CD4-positive, alpha-beta T cell (primary cell): Measurements from ENCODE around the gene MUC7. TPM values are rescaled to one million over a fixed set of nuclear protein-coding genes. Genes with fewer than 3 reads are reported as not detected.

Source experiments
- ATAC-seq: fragments of 200-7000 bp; cut with Tn5 transposase; one replicate; pipeline ENCODE4 v1.10.0; 2022; ENCODE audit warnings: mild to moderate bottlenecking; ENCODE audit not compliant: poor library complexity
- CTCF ChIA-PET: fragments of 350-600 bp; sonication (Branson Sonifier 250); formaldehyde crosslinking; loops from one replicate; lab custom pipeline; 2021; ENCODE audit warnings: antibody characterized with exemption, inconsistent platforms; lab: Charles Lee
- POLR2A ChIA-PET: fragments of 350-600 bp; sonication (Branson Sonifier 250); formaldehyde crosslinking; loops from one replicate; lab custom pipeline; 2021; ENCODE audit warnings: antibody characterized with exemption, inconsistent platforms; lab: Charles Lee
- DNase-seq, 14 experiments: peaks; one replicate each; pipeline ENCODE4 v3.0.0-alpha.2; 2013 to 2020; ENCODE audit warnings: mixed read lengths in 2 of 14
- H3K27ac ChIP-seq, 2 donors: one replicate each; pipeline versions ENCODE4 v1.5.1 to v1.7.0; 2013; ENCODE audit warnings: low read length in 2 of 2, low read depth in 1 of 2, mild to moderate bottlenecking in 1 of 2
- H3K27me3 ChIP-seq, 2 experiments: 1 replicate in 1 of 2; 2 replicates in 1 of 2; pipeline versions ENCODE4 v1.6.1 to v1.7.0; 2013; ENCODE audit warnings: low read length in 2 of 2, control low read depth in 1 of 2, mild to moderate bottlenecking in 1 of 2, moderate library complexity in 1 of 2; ENCODE audit not compliant: insufficient read depth in 2 of 2, control insufficient read depth in 1 of 2
- H3K36me3 ChIP-seq: one replicate; pipeline ENCODE4 v1.6.1; 2013; ENCODE audit warnings: low read length, control low read depth; ENCODE audit not compliant: insufficient read depth
- H3K4me1 ChIP-seq: one replicate; pipeline ENCODE4 v1.6.1; 2013; ENCODE audit warnings: low read length, control low read depth; ENCODE audit not compliant: insufficient read depth
- H3K4me3 ChIP-seq: one replicate; pipeline ENCODE4 v1.5.1; 2013; ENCODE audit warnings: mild to moderate bottlenecking, low read length, moderate library complexity
- H3K9me3 ChIP-seq, 2 experiments: 1 replicate in 1 of 2; 2 replicates in 1 of 2; pipeline versions ENCODE4 v1.6.1 to v1.7.0; 2013; ENCODE audit warnings: low read length in 2 of 2, mild to moderate bottlenecking in 2 of 2, control low read depth in 1 of 2, moderate library complexity in 1 of 2; ENCODE audit not compliant: control insufficient read depth in 1 of 2, insufficient read depth in 1 of 2
- H3K27ac Mint-ChIP-seq: one replicate; pipeline ENCODE4 v1.8.0; 2020; ENCODE audit warnings: mixed read lengths
- H3K27me3 Mint-ChIP-seq: one replicate; pipeline ENCODE4 v1.8.0; 2021; ENCODE audit warnings: mixed read lengths
- H3K36me3 Mint-ChIP-seq: one replicate; pipeline ENCODE4 v1.8.0; 2021; ENCODE audit warnings: low read depth, mixed read lengths
- H3K4me1 Mint-ChIP-seq: one replicate; pipeline ENCODE4 v1.8.0; 2021; ENCODE audit warnings: low read depth, mixed read lengths
- H3K4me3 Mint-ChIP-seq: one replicate; pipeline ENCODE4 v1.8.0; 2020; ENCODE audit warnings: mild to moderate bottlenecking, mixed read lengths
- H3K9me3 Mint-ChIP-seq: one replicate; pipeline ENCODE4 v1.8.0; 2020; ENCODE audit warnings: mixed read lengths
- intact Hi-C, 2 experiments: fragments of 100-400 bp; cut with DNase I in 1 of 2; cut with micrococcal nuclease in 1 of 2; formaldehyde crosslinking; loops; one replicate each; pipeline versions ENCODE4 v1.15.1 to v1.9.0; 2023 to 2025; cut with DNase I, micrococcal nuclease
- total RNA-seq, 174 experiments: library from RNA in 2 of 174; stranded (reverse) in 2 of 174; gene quantifications; one replicate each; pipeline ENCODE4 v1.2.3 and lab custom pipeline; 2021 to 2026
- TF ChIP-seq, protein P1 (sequence below): fragments of 200-600 bp; IDR thresholded peaks from one replicate; pipeline ENCODE4 v1.8.0; 2022; ENCODE audit warnings: antibody characterized with exemption, mild to moderate bottlenecking

Gene MUC7
- total RNA-seq, 2 experiments from 2014 or later: not detected

DNA sequence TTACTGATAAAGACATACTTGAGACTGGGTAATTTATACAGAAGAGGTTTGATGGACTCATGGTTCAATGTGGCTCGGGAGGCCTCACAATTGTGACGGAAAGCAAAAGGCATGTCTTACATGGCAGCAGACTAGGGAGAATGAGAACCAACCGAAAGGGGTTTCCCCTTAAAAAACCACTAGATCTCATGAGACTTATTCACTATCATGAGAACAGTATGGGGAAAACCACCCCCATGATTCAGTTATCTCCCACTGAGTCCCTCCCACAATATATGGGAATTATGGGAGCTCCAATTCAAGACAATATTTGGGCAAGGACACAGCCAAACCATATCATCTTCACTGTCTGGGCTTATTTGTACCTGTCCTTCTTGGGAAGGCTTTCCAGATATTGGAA, 22.8 kb upstream of the MUC7 start:
- Histone ChIP-seq H3K9me3 (no peaks in the 10 kb centered on the region), H3K36me3 (no peaks in the 10 kb centered on the region), H3K27me3 (no peaks in the 10 kb centered on the region), H3K27ac (no peak overlapping the region), H3K4me3 (no peak overlapping the region), H3K4me1 (no peaks in the 10 kb centered on the region)
- no peak overlapping the region for H3K4me3 Mint-ChIP-seq
- H3K9me3 Mint-ChIP-seq: peaks cover 4% of the 10 kb centered on the region
- no peaks in the 10 kb centered on the region for H3K36me3 Mint-ChIP-seq
- H3K27ac Mint-ChIP-seq: no peak overlapping the region
- TF ChIP-seq, protein P1, sequence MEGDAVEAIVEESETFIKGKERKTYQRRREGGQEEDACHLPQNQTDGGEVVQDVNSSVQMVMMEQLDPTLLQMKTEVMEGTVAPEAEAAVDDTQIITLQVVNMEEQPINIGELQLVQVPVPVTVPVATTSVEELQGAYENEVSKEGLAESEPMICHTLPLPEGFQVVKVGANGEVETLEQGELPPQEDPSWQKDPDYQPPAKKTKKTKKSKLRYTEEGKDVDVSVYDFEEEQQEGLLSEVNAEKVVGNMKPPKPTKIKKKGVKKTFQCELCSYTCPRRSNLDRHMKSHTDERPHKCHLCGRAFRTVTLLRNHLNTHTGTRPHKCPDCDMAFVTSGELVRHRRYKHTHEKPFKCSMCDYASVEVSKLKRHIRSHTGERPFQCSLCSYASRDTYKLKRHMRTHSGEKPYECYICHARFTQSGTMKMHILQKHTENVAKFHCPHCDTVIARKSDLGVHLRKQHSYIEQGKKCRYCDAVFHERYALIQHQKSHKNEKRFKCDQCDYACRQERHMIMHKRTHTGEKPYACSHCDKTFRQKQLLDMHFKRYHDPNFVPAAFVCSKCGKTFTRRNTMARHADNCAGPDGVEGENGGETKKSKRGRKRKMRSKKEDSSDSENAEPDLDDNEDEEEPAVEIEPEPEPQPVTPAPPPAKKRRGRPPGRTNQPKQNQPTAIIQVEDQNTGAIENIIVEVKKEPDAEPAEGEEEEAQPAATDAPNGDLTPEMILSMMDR: no peak
- ChIA-PET POLR2A (no interaction called here), CTCF (no interaction called here)
- intact Hi-C loops: no loop called here
- H3K4me1 Mint-ChIP-seq: no peaks in the 10 kb centered on the region
- no peaks in the 10 kb centered on the region for H3K27me3 Mint-ChIP-seq
- no peak for ATAC-seq
- DNase-seq: no peak

DNA sequence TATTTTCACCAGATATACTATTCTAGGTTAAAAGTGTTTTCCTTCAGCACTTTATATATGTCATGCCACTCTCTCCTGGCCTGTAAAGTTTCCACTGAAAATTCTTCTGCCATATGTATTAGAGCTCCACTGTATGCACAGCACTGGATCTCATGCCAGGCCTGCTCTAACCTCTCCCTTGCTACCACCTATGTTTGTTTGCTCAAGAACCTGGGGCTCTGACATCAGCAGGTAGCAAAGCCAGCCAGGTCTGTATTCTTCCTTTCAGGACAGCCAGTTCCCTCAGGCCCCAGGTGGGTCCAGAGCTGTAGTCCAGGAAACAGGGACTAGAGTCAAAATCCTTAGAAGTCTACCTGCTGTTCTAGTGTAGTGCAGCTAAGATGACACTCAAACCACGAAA, 19.1 kb upstream of the MUC7 start:
- POLR2A ChIA-PET: no interaction called here
- H3K9me3 Mint-ChIP-seq: peaks cover 4% of the 10 kb centered on the region
- ATAC-seq (no peak), DNase-seq (no peak)
- intact Hi-C loops: no loop called here
- no peak overlapping the region for H3K27ac Mint-ChIP-seq
- Histone ChIP-seq H3K9me3 (no peaks in the 10 kb centered on the region), H3K4me1 (no peaks in the 10 kb centered on the region), H3K27ac (no peak overlapping the region), H3K27me3 (no peaks in the 10 kb centered on the region), H3K36me3 (no peaks in the 10 kb centered on the region), H3K4me3 (no peak overlapping the region)
- H3K4me1 Mint-ChIP-seq: no peaks in the 10 kb centered on the region
- no peak overlapping the region for H3K4me3 Mint-ChIP-seq
- TF ChIP-seq, protein P1: no peak
- CTCF ChIA-PET: no interaction called here
- peaks cover 3% of the 10 kb centered on the region for H3K27me3 Mint-ChIP-seq
- H3K36me3 Mint-ChIP-seq: no peaks in the 10 kb centered on the region

DNA sequence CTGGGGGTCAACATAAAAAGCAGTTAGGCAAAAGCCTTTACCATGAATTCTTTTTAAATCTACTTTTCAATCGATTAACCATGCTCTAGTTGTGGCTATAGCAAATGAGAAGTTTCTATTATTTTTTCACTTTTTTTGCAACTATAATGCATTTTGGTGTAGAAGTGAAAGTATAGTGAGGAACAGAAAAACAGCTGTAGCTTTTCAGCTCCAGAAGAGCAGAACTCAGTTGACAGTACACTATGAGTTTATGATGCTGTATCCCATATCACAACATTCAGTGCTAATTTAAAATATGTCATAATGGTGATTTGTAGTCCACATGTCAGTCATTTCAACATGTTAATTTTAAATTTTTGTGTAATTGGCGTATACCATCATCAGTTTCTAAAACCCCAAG, 8.7 kb upstream of the MUC7 start:
- no peaks in the 10 kb centered on the region for H3K27me3 Mint-ChIP-seq
- CTCF ChIA-PET: no interaction called here
- ATAC-seq (no peak), DNase-seq (no peak)
- no peaks in the 10 kb centered on the region for H3K36me3 ChIP-seq
- H3K27ac Mint-ChIP-seq: no peak overlapping the region
- H3K27me3 ChIP-seq: no peaks in the 10 kb centered on the region
- H3K36me3 Mint-ChIP-seq: no peaks in the 10 kb centered on the region
- H3K4me1 ChIP-seq: no peaks in the 10 kb centered on the region
- intact Hi-C loops: no loop called here
- no peaks in the 10 kb centered on the region for H3K4me1 Mint-ChIP-seq
- no peak overlapping the region for H3K4me3 Mint-ChIP-seq
- H3K27ac ChIP-seq: no peak overlapping the region
- H3K4me3 ChIP-seq: no peak overlapping the region
- H3K9me3 ChIP-seq: peaks cover 0 to 3% of the 10 kb centered on the region in 2 experiments
- H3K9me3 Mint-ChIP-seq: peaks cover 5% of the 10 kb centered on the region
- POLR2A ChIA-PET: no interaction called here
- TF ChIP-seq, protein P1: no peak
